Measurements from ENCODE around the gene CABYR.
A peak's percentile ranks its signal among the peaks of the same experiment; 100 is the strongest.

CABYR gene

GRCh38 chr18:24189664-24190346 is 50.9 kb downstream of the CABYR start:
- DNase-seq, result no peak

GRCh38 chr18:24190590-24190989 is 51.7 kb downstream of the CABYR start:
- DNase-seq, result no peak

- DNase-seq, result no peak
Measured at GRCh38 chr18:24195296-24196053, 56.6 kb downstream of the CABYR start.

- no peak for DNase-seq
Measured at GRCh38 chr18:24196764-24197163, 57.9 kb downstream of the CABYR start.

- no peak for DNase-seq
Measured at GRCh38 chr18:24197412-24197811, 58.5 kb downstream of the CABYR start.

GRCh38 chr18:24198461-24198860 is 59.6 kb downstream of the CABYR start:
- DNase-seq, result no peak

GRCh38 chr18:24199372-24199962 is 60.6 kb downstream of the CABYR start:
- no peak for DNase-seq

- DNase-seq, result peak in 13 of 56 donors; percentile 11 to 63 (median 31)
Measured at GRCh38 chr18:24200494-24201290, 61.8 kb downstream of the CABYR start.

- no peak for DNase-seq
Measured at GRCh38 chr18:24201699-24202687, 63.1 kb downstream of the CABYR start.

GRCh38 chr18:24204904-24205303 is 66.0 kb downstream of the CABYR start:
- no peak for DNase-seq

- DNase-seq, result no peak
Measured at GRCh38 chr18:24208270-24209035, 69.6 kb downstream of the CABYR start.

- no peak for DNase-seq
Measured at GRCh38 chr18:24209558-24209957, 70.7 kb downstream of the CABYR start.
